GM10248 (cell line): ENCODE data around the gene MUC2.

ENCODE experiments used
- CTCF ChIA-PET: fragments of 300-600 bp; sonication (Branson Sonifier 250); formaldehyde crosslinking; extraction: SDS; loops from one replicate; lab custom pipeline; 2021; ENCODE audit warnings: antibody characterized with exemption; lab: Yijun Ruan, JAX
- POLR2A ChIA-PET: fragments of 350-650 bp; sonication (Branson Sonifier 250); formaldehyde crosslinking; extraction: SDS; loops from one replicate; lab custom pipeline; 2020; ENCODE audit warnings: antibody characterized with exemption; lab: Yijun Ruan, JAX
- DNase-seq: peaks from one replicate; pipeline ENCODE4 v3.0.0; 2012; ENCODE audit errors: extremely low spot score
- TF ChIP-seq, protein P1 (sequence below): IDR thresholded peaks from 2 replicates; pipeline ENCODE4 v1.5.1; 2012; ENCODE audit warnings: mild to moderate bottlenecking, low read depth; ENCODE audit errors: extremely low read depth, missing control alignments, control extremely low read depth

The MUC2 gene

DNA sequence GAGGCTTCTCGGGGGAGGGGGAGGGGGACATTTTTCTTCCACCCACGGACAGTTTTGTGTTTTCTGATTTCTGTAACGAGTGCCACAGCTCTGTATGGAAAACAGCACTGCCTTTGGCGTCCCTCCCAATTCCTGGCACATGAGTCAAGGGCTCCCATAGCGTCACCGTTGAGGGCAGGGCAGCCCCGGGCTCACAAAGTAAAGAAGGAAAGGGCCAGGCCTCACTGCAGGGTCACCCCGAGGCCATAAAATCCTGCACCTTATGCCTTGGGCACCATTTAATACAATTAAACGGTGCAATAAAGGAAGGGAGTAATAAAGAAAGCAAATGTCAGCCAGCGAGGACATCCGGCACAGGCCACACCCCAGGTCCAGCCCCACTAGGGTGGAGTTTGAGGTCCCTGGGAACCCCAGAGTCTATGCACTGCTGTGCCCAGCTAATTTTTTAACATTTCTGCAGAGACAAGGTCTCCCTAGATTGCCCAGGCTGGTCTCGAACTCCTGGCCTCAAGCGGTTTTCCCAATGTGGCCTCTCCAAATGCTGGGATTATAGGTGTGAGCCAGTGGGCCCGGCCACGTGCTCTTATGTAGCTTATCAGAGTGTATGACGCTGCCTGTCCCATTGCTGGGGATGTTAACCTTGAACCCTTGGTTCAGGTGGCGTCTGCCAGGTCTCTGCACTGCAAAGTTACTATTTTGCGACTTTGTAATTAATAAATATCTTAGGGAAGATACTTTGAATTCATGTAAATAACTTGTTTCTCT, 13.6 kb upstream of the MUC2 start:
- CTCF ChIA-PET: interaction anchor here (2.9 kb wide), 1 partner anchor 10 kb away, joined by 10 read pairs; no protein-coding TSS in a partner anchor
- POLR2A ChIA-PET: no interaction called here
- no peak for DNase-seq
- TF ChIP-seq, protein P1, sequence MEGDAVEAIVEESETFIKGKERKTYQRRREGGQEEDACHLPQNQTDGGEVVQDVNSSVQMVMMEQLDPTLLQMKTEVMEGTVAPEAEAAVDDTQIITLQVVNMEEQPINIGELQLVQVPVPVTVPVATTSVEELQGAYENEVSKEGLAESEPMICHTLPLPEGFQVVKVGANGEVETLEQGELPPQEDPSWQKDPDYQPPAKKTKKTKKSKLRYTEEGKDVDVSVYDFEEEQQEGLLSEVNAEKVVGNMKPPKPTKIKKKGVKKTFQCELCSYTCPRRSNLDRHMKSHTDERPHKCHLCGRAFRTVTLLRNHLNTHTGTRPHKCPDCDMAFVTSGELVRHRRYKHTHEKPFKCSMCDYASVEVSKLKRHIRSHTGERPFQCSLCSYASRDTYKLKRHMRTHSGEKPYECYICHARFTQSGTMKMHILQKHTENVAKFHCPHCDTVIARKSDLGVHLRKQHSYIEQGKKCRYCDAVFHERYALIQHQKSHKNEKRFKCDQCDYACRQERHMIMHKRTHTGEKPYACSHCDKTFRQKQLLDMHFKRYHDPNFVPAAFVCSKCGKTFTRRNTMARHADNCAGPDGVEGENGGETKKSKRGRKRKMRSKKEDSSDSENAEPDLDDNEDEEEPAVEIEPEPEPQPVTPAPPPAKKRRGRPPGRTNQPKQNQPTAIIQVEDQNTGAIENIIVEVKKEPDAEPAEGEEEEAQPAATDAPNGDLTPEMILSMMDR: no peak

DNA sequence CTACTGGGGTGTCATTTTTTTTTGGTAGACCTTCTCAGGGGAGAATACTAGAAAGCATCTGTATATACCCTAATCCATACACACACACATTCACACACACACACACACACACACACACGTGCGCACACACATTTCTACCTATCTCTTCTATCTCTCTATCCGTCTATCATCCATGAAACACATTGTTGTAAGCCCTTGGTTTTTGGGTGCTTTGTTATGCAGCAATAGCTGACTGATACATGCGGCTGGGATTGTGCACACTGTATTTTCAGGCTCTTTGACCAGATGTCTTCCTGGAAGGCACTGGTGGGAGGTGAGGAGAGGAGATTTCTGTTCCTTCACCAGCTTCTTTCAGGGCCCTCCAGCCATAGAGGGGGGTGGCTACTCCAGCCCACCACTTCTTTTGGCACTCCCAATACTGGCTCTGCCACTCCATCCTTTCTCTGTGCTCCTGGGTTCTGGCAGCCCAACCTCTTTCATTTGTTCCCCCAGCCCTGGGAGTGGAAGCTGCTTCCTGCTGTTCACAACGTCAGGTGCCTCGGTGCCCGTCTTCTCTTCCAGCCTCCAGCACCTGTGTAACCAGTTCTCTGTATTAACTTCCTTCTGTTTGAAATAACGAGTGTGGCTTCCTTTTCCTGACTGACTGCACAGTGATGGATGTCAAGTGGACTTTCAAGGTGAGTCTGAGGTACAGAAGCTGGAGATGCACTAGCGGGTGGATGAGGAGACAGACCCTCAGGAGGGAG, 12.4 kb upstream of the MUC2 start:
- POLR2A ChIA-PET: no interaction called here
- CTCF ChIA-PET: interaction anchor here (2.9 kb wide), 1 partner anchor 11 kb away, joined by 10 read pairs; no protein-coding TSS in a partner anchor
- TF ChIP-seq, protein P1: no peak
- no peak for DNase-seq

DNA sequence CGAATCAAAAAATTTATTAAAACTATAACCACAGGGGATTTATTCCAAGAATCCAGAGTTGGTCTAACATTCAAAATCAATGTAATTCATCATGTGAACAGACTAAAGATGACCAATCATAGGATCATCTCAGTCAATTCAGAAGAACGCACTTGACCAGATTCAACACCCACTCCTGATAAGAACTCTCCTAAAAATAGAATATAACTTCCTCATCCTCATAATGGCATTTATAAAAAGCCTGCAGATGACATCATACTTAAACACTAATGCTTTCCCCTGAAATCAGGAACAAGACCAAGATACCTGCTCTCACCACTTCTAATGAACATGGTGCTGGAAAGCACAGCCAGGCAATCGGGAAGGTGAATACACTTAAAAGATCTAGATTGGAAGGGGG, 10.5 kb upstream of the MUC2 start:
- DNase-seq: no peak
- POLR2A ChIA-PET: no interaction called here
- TF ChIP-seq, protein P1: no peak
- CTCF ChIA-PET: no interaction called here

DNA sequence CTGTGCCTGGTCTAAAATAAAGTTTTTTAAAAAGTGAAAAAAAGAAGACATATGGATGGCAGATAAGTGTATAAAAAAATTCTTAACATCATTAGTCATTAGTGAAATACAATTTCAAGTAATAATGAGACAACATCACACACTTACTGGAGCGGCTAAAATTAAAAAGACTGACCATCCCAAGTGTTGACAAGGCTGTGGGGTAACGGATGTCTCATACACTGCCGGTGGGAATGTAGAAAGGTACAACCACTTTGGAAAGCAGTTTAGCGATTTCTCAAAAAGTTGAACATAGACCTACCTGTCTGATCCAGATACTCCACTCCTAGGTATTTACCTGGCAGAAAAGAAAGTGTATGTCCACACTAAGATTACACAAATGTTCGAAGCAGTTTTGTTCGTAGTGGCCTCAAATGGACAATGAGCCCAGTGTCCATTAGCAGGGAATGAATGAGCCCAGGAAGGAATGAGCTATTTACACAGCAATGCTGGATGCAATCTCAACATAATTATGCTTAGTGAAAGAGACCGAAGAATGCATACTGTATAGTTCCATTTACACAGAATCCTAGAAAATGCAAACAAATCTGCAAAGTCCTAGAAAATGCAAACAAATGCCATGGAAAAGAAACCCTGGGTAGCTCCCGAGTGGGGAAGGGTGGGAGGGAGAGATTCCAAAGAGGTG, 6.7 kb upstream of the MUC2 start:
- CTCF ChIA-PET: no interaction called here
- no peak for DNase-seq
- POLR2A ChIA-PET: no interaction called here
- TF ChIP-seq, protein P1: no peak

DNA sequence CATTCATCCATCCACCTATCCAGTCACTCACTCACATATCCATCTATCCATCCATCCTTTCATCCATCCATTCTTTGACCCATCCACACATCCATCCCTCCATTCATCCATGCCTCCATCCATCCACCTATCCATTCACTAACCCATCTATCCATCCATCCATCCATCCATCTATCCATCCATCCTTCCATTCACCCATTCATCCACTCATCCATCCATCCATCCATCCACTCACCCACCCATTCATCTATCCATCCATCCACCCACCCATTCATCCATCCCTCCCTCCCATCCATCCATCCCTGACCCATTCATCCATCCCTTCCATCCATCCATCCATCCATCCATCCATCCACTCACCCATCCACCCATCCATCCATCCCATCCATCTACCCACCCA, 4.9 kb upstream of the MUC2 start:
- no peak for DNase-seq
- CTCF ChIA-PET: no interaction called here
- TF ChIP-seq, protein P1: no peak
- POLR2A ChIA-PET: no interaction called here
